Testis (tissue), 3 donors: ENCODE results near the gene CRHR2. TPM values are rescaled to one million over a fixed set of nuclear protein-coding genes. Genes with fewer than 3 reads are reported as not detected.
"Not testable (repeated sequence)": the region's sequence is repeated elsewhere in the genome, so short reads cannot be mapped to it uniquely, and the experiment has no call there.

Experiments used
- DNase-seq: peaks from one replicate; pipeline ENCODE4 v3.0.0-alpha.2; 2019
- H3K27ac ChIP-seq, 2 donors: fragments of 200-600 bp; sonication (generic); one replicate each; pipeline ENCODE4 v1.5.1; 2019
- H3K27me3 ChIP-seq: fragments of 200-600 bp; sonication (generic); one replicate; pipeline ENCODE4 v1.5.1; 2019
- H3K36me3 ChIP-seq: fragments of 200-600 bp; sonication (generic); one replicate; pipeline ENCODE4 v1.5.1; 2017; ENCODE audit warnings: low read depth; ENCODE audit errors: missing control alignments
- H3K4me1 ChIP-seq: fragments of 200-600 bp; sonication (generic); one replicate; pipeline ENCODE4 v1.5.1; 2019
- H3K4me3 ChIP-seq, 2 donors: fragments of 200-600 bp; sonication (generic); one replicate each; pipeline ENCODE4 v1.5.1; 2017 to 2019
- H3K9me3 ChIP-seq: fragments of 200-600 bp; sonication (generic); one replicate; pipeline ENCODE4 v1.5.1; 2017
- CTCF ChIP-seq, 3 experiments: fragments of 450-650 bp in 2 of 3; fragments of 200-600 bp in 1 of 3; sonication (generic) in 1 of 3; IDR thresholded peaks; one replicate each; pipeline ENCODE4 v1.5.1; 2016 to 2019; ENCODE audit warnings: antibody characterized with exemption in 3 of 3, mild to moderate bottlenecking in 2 of 3, moderate library complexity in 1 of 3
- POLR2A ChIP-seq: fragments of 450-650 bp; IDR thresholded peaks from one replicate; pipeline ENCODE4 v1.6.1; 2017; ENCODE audit warnings: antibody characterized with exemption, mild to moderate bottlenecking, moderate library complexity
- WGBS, 2 donors: methylation state at CpG; one replicate each; pipeline ENCODE4 v1.1.5; 2018; 5-methylcytosine and 5-hydroxymethylcytosine counted together
- intact Hi-C: fragments of 100-400 bp; cut with DNase I; formaldehyde crosslinking; loops from one replicate; pipeline ENCODE4 v1.15.1; 2023; ENCODE audit warnings: low total_unique reads
- polyA plus RNA-seq: library from polyadenylated mRNA; stranded (reverse); fragments of 350-450 nt; fragmentation: Illumina TruSeq; extraction: RNeasy Lipid Tissue Mini Kit (QIAGEN cat#74804); gene quantifications from one replicate; pipeline ENCODE4 v1.2.3, GENCODE V29; 2014; ENCODE audit warnings: low read depth, low replicate concordance; ENCODE audit not compliant: insufficient read depth
- total RNA-seq, 2 donors: library from RNA; depleted of rRNA; stranded (reverse); fragments of >200 nt; gene quantifications; one replicate each; pipeline ENCODE4 v1.2.3, GENCODE V29; 2016

Gene CRHR2
- total and polyA plus RNA-seq, 3 donors from 2014 or later: 0.50 to 1.3 (median 1.2) TPM

- intact Hi-C loops: no loop called here
- 79 to 87% methylated on average over 4 of the region's 4 CpGs for WGBS, 2 donors
- DNase-seq: no peak
Measured at GRCh38 chr7:30723776-30724175, 41.5 kb upstream of the CRHR2 start.

GRCh38 chr7:30722671-30723070, 40.4 kb upstream of the CRHR2 start:
- no peak for TF ChIP-seq POLR2A
- TF ChIP-seq CTCF (IDR thresholded peaks at IDR 0.05): no peak
- Histone ChIP-seq H3K4me1 (no peaks in the 10 kb centered on the region), H3K9me3 (no peaks in the 10 kb centered on the region), H3K27ac (no peak overlapping the region), H3K27me3 (no peaks in the 10 kb centered on the region), H3K4me3 (no peak overlapping the region), H3K36me3 (no peaks in the 10 kb centered on the region)
- intact Hi-C loops: no loop called here
- DNase-seq: no peak

More at GRCh38 chr7:30723776-30724175, 41.5 kb upstream of the CRHR2 start:
- Histone ChIP-seq H3K27me3 (no peaks in the 10 kb centered on the region), H3K4me3 (no peak overlapping the region), H3K27ac (no peak overlapping the region), H3K4me1 (no peaks in the 10 kb centered on the region), H3K36me3 (no peaks in the 10 kb centered on the region), H3K9me3 (no peaks in the 10 kb centered on the region)
- no peak for TF ChIP-seq CTCF (IDR thresholded peaks at IDR 0.05)
- TF ChIP-seq POLR2A: no peak

GRCh38 chr7:30722187-30722586, 39.9 kb upstream of the CRHR2 start:
- 67 to 78% methylated on average over 2 of the region's 2 CpGs for WGBS, 2 donors
- Histone ChIP-seq H3K27me3 (no peaks in the 10 kb centered on the region), H3K4me3 (no peak overlapping the region), H3K27ac (no peak overlapping the region), H3K36me3 (no peaks in the 10 kb centered on the region), H3K4me1 (no peaks in the 10 kb centered on the region), H3K9me3 (no peaks in the 10 kb centered on the region)
- DNase-seq: no peak
- intact Hi-C loops: no loop called here
- no peak for TF ChIP-seq POLR2A
- TF ChIP-seq CTCF (IDR thresholded peaks at IDR 0.05): no peak

GRCh38 chr7:30721211-30721610, 39.0 kb upstream of the CRHR2 start:
- Histone ChIP-seq H3K4me1 (no peaks in the 10 kb centered on the region), H3K4me3 (no peak overlapping the region), H3K9me3 (no peaks in the 10 kb centered on the region), H3K27me3 (no peaks in the 10 kb centered on the region), H3K36me3 (no peaks in the 10 kb centered on the region), H3K27ac (no peak overlapping the region)
- DNase-seq: no peak
- no peak for TF ChIP-seq CTCF (IDR thresholded peaks at IDR 0.05)
- TF ChIP-seq POLR2A: no peak
- WGBS, 2 donors: 91 to 93% methylated on average over 1 of the region's 1 CpG
- intact Hi-C loops: no loop called here

GRCh38 chr7:30719434-30719833, 37.2 kb upstream of the CRHR2 start:
- H3K27ac ChIP-seq, intact Hi-C loops, H3K27me3 ChIP-seq, H3K4me3 ChIP-seq, H3K9me3 ChIP-seq, DNase-seq, H3K36me3 ChIP-seq, H3K4me1 ChIP-seq: not testable (repeated sequence)
- WGBS, 2 donors: 90 to 91% methylated on average over 2 of the region's 2 CpGs
